ENCODE measurements around the gene CTNNB1. TPM values are rescaled to one million over a fixed set of nuclear protein-coding genes. Genes with fewer than 3 reads are reported as not detected.
A peak's percentile ranks its signal among the peaks of the same experiment; 100 is the strongest.

Gene CTNNB1
- total RNA-seq, 2 donors from 2014 or later, result 317 to 595 TPM

- Histone ChIP-seq H3K4me1 (ENCODE audit: control insufficient read depth in 1 of 2, low read depth in 2 of 2) (peaks cover 52 to 65% of the 10 kb centered on the region in 2 donors), H3K9me3 (no peaks in the 10 kb centered on the region), H3K27me3 (replicated peaks; ENCODE audit: insufficient read depth) (no peaks in the 10 kb centered on the region), H3K36me3 (no peaks in the 10 kb centered on the region), H3K4me3 (peak overlapping the region; percentile 98), H3K27ac (no peak overlapping the region)
- peak; percentile 36 for TF ChIP-seq CTCF (IDR thresholded peaks at IDR 0.05)
- no peak for DNase-seq (ENCODE audit: low spot score)
- ATAC-seq (ENCODE audit: insufficient number of reproducible peaks, low FRiP score, low read depth), result no peak
These were observed 3.6 kb downstream of the CTNNB1 start for GRCh38 chr3:41202834-41203345.

DNA sequence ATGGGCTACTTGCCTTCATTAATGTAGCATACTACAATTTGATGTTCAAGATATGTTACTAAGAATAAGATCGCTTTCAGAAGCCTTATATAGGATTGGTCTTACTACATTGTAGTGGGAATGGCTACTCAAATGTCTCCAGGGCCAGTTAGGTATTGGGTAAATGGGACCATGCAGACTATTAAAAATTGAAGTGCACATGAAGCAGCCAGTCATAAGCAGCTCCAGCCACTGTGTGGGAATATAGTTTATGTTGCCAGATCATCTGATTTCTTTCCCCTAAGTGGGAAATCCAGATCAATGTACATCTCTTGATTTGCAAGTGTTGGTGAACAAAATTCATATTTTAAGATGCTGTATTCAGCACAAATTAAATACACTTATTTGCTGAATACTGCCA is 5.1 kb downstream of the CTNNB1 start:
- DNase-seq (ENCODE audit: low spot score), result no peak
- Histone ChIP-seq H3K9me3 (no peaks in the 10 kb centered on the region), H3K27me3 (replicated peaks; ENCODE audit: insufficient read depth) (no peaks in the 10 kb centered on the region), H3K36me3 (no peaks in the 10 kb centered on the region), H3K4me1 (ENCODE audit: control insufficient read depth in 1 of 2, low read depth in 2 of 2) (peaks cover 52 to 75% of the 10 kb centered on the region in 2 donors), H3K4me3 (no peak overlapping the region), H3K27ac (no peak overlapping the region)
- TF ChIP-seq CTCF (IDR thresholded peaks at IDR 0.05), result no peak
- no peak for ATAC-seq (ENCODE audit: insufficient number of reproducible peaks, low FRiP score, low read depth)

GRCh38 chr3:41205591-41205990 is 6.3 kb downstream of the CTNNB1 start:
- no peak overlapping the region for H3K4me3 ChIP-seq
- H3K27ac ChIP-seq, result no peak overlapping the region
- H3K4me1 ChIP-seq (ENCODE audit: control insufficient read depth in 1 of 2, low read depth in 2 of 2), result peaks cover 52 to 75% of the 10 kb centered on the region in 2 donors
- no peaks in the 10 kb centered on the region for H3K36me3 ChIP-seq
- ATAC-seq (ENCODE audit: insufficient number of reproducible peaks, low FRiP score, low read depth) (no peak), DNase-seq (ENCODE audit: low spot score) (no peak)
- H3K9me3 ChIP-seq, result no peaks in the 10 kb centered on the region
- no peaks in the 10 kb centered on the region for H3K27me3 ChIP-seq (replicated peaks; ENCODE audit: insufficient read depth)
- TF ChIP-seq CTCF (IDR thresholded peaks at IDR 0.05), result no peak

GRCh38 chr3:41207355-41207754 is 8.1 kb downstream of the CTNNB1 start:
- Histone ChIP-seq H3K4me1 (ENCODE audit: control insufficient read depth in 1 of 2, low read depth in 2 of 2) (peaks cover 45 to 63% of the 10 kb centered on the region in 2 donors), H3K36me3 (no peaks in the 10 kb centered on the region), H3K4me3 (no peak overlapping the region), H3K9me3 (no peaks in the 10 kb centered on the region), H3K27ac (no peak overlapping the region), H3K27me3 (replicated peaks; ENCODE audit: insufficient read depth) (no peaks in the 10 kb centered on the region)
- DNase-seq (ENCODE audit: low spot score), result no peak
- no peak for TF ChIP-seq CTCF (IDR thresholded peaks at IDR 0.05)
- ATAC-seq (ENCODE audit: insufficient number of reproducible peaks, low FRiP score, low read depth), result no peak

DNA sequence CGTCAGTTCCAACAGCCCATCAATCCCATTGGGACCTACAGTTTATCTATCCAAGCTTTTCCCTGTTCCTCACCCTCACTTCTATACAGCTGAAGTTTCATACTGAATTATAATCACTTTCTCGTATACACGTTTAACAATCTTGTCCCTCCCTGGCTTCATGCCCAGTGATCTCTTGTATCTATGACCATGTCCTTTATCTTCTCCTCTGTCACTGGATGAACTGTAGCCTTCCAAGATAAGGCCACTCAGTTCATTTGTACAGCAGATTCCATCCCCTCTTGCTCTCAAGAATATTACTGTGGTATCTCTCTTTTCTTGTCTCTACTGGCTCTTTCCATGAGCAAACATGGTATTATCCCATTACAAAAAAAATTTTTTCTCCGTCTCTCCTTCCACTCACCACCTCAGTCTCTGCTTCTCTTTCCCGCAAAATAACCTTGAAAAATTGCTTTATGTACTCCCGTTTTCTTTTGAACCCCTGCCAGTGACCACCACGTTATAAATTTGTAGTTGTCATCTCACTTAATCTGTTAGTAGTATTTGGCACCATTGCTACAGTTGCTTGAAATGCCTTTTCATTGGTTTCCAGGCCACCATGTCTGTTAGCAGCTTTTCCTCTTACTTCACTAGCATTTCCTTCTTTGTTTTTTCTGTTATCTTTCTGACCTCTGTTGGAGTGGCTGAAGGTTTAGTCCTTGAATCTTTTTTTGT is 9.4 kb downstream of the CTNNB1 start:
- no peaks in the 10 kb centered on the region for H3K27me3 ChIP-seq (replicated peaks; ENCODE audit: insufficient read depth)
- H3K36me3 ChIP-seq, result no peaks in the 10 kb centered on the region
- ATAC-seq (ENCODE audit: insufficient number of reproducible peaks, low FRiP score, low read depth), result no peak
- H3K9me3 ChIP-seq, result no peaks in the 10 kb centered on the region
- peaks cover 54 to 63% of the 10 kb centered on the region in 2 donors for H3K4me1 ChIP-seq (ENCODE audit: control insufficient read depth in 1 of 2, low read depth in 2 of 2)
- no peak overlapping the region for H3K4me3 ChIP-seq
- no peak overlapping the region for H3K27ac ChIP-seq
- no peak for DNase-seq (ENCODE audit: low spot score)
- TF ChIP-seq CTCF (IDR thresholded peaks at IDR 0.05), result no peak

Measured in thoracic aorta (tissue), 2 donors.